HL-60 (cell line): ENCODE data around the gene RFLNA.

Experiments
- DNase-seq, 2 experiments: peaks; one replicate each; pipeline ENCODE4 v3.0.0-alpha.2; 2010 to 2020; ENCODE audit warnings: low read depth in 1 of 2, low spot score in 1 of 2
- H3K27ac ChIP-seq: fragments of 250-450 bp; sonication (Bioruptor Pico); replicated peaks from 2 replicates; pipeline ENCODE4 v1.5.1; 2020; ENCODE audit warnings: mild to moderate bottlenecking, moderate library complexity
- H3K27me3 ChIP-seq: fragments of 250-450 bp; sonication (Bioruptor Pico); 2 replicates; pipeline ENCODE4 v1.5.1; 2021; ENCODE audit warnings: mild to moderate bottlenecking, moderate library complexity; ENCODE audit not compliant: insufficient read depth, poor library complexity, severe bottlenecking
- H3K4me3 ChIP-seq: replicated peaks from 2 replicates; pipeline ENCODE4 v1.5.1; 2011; ENCODE audit warnings: mild to moderate bottlenecking, control low read depth, low read length; ENCODE audit not compliant: insufficient read depth
- CTCF ChIP-seq: IDR thresholded peaks from one replicate; pipeline ENCODE4 v1.5.1; 2011; ENCODE audit warnings: low read length, control low read depth, inconsistent platforms; ENCODE audit not compliant: insufficient read depth
- GABPA ChIP-seq: IDR thresholded peaks from 2 replicates; pipeline ENCODE4 v1.6.1; 2012; ENCODE audit warnings: low read depth
- POLR2AphosphoS5 ChIP-seq: IDR thresholded peaks from 2 replicates; pipeline ENCODE4 v1.6.1; 2012; ENCODE audit warnings: low read depth
- SPI1 ChIP-seq: IDR thresholded peaks from 2 replicates; pipeline ENCODE4 v1.6.1; 2012; ENCODE audit warnings: low read depth, mild to moderate bottlenecking, borderline replicate concordance
- TF ChIP-seq, protein P1 (sequence below): IDR thresholded peaks from 2 replicates; pipeline ENCODE4 v1.6.1; 2012; ENCODE audit warnings: low read depth; ENCODE audit not compliant: insufficient replicate concordance

Gene RFLNA

GRCh38 chr12:124326104-124326503, 31.2 kb downstream of the RFLNA start:
- no peak overlapping the region for H3K4me3 ChIP-seq
- H3K27ac ChIP-seq: no peak overlapping the region
- no peaks in the 10 kb centered on the region for H3K27me3 ChIP-seq
- DNase-seq: no peak
- no peak for TF ChIP-seq CTCF
- no peak for TF ChIP-seq POLR2AphosphoS5
- TF ChIP-seq, protein P1, sequence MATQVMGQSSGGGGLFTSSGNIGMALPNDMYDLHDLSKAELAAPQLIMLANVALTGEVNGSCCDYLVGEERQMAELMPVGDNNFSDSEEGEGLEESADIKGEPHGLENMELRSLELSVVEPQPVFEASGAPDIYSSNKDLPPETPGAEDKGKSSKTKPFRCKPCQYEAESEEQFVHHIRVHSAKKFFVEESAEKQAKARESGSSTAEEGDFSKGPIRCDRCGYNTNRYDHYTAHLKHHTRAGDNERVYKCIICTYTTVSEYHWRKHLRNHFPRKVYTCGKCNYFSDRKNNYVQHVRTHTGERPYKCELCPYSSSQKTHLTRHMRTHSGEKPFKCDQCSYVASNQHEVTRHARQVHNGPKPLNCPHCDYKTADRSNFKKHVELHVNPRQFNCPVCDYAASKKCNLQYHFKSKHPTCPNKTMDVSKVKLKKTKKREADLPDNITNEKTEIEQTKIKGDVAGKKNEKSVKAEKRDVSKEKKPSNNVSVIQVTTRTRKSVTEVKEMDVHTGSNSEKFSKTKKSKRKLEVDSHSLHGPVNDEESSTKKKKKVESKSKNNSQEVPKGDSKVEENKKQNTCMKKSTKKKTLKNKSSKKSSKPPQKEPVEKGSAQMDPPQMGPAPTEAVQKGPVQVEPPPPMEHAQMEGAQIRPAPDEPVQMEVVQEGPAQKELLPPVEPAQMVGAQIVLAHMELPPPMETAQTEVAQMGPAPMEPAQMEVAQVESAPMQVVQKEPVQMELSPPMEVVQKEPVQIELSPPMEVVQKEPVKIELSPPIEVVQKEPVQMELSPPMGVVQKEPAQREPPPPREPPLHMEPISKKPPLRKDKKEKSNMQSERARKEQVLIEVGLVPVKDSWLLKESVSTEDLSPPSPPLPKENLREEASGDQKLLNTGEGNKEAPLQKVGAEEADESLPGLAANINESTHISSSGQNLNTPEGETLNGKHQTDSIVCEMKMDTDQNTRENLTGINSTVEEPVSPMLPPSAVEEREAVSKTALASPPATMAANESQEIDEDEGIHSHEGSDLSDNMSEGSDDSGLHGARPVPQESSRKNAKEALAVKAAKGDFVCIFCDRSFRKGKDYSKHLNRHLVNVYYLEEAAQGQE: no peak
- TF ChIP-seq GABPA: no peak
- TF ChIP-seq SPI1: no peak

GRCh38 chr12:124326871-124327270, 32.0 kb downstream of the RFLNA start:
- no peak for DNase-seq
- Histone ChIP-seq H3K4me3 (no peak overlapping the region), H3K27ac (no peak overlapping the region), H3K27me3 (no peaks in the 10 kb centered on the region)
- TF ChIP-seq POLR2AphosphoS5: no peak
- TF ChIP-seq, protein P1: no peak
- no peak for TF ChIP-seq CTCF
- no peak for TF ChIP-seq GABPA
- no peak for TF ChIP-seq SPI1

GRCh38 chr12:124327362-124328043, 32.6 kb downstream of the RFLNA start:
- H3K27ac ChIP-seq: no peak overlapping the region
- no peaks in the 10 kb centered on the region for H3K27me3 ChIP-seq
- no peak for DNase-seq
- no peak overlapping the region for H3K4me3 ChIP-seq
- TF ChIP-seq, protein P1: no peak
- no peak for TF ChIP-seq POLR2AphosphoS5
- no peak for TF ChIP-seq CTCF
- TF ChIP-seq SPI1: no peak
- no peak for TF ChIP-seq GABPA
